ENCODE measurements around the gene PRPF19.

GRCh38 chr11:60906132-60906972 is at the start of gene PRPF19:
- TF ChIP-seq CTCF (IDR thresholded peaks at IDR 0.05; ENCODE audit: insufficient read depth, low read length, poor library complexity, severe bottlenecking) (no peak), EZH2phosphoT487 (conservative IDR thresholded peaks at IDR 0.05; ENCODE audit: low read length) (no peak)

All from SU-DHL-6 (cell line).